HepG2 (cell line): ENCODE measurements around the gene HSD17B2. TPM values are rescaled to one million over a fixed set of nuclear protein-coding genes. Genes with fewer than 3 reads are reported as not detected.

ENCODE experiments used
- ARID5B ChIP-seq: IDR thresholded peaks from 2 replicates; pipeline ENCODE4 v1.4.0; 2020; ENCODE audit warnings: mild to moderate bottlenecking, missing genetic modification reagents
- ARNTL ChIP-seq: sonication (generic); formaldehyde crosslinking; IDR thresholded peaks from 2 replicates; pipeline ENCODE4 v1.4.0; 2020; ENCODE audit warnings: mild to moderate bottlenecking, missing genetic modification reagents
- ATF2 ChIP-seq: sonication (generic); formaldehyde crosslinking; IDR thresholded peaks from 2 replicates; pipeline ENCODE4 v1.4.0; 2020; ENCODE audit warnings: missing genetic modification reagents
- HOXA5 ChIP-seq: sonication (generic); formaldehyde crosslinking; IDR thresholded peaks from 2 replicates; pipeline ENCODE4 v1.4.0; 2020; ENCODE audit warnings: missing genetic modification reagents
- JUND ChIP-seq: sonication (generic); formaldehyde crosslinking; IDR thresholded peaks from 2 replicates; pipeline ENCODE4 v1.8.0; 2022; ENCODE audit warnings: mild to moderate bottlenecking, missing genetic modification reagents
- MTA3 ChIP-seq: sonication (generic); formaldehyde crosslinking; IDR thresholded peaks from 2 replicates; pipeline ENCODE4 v1.4.0; 2020; ENCODE audit warnings: missing genetic modification reagents
- SP2 ChIP-seq: sonication (generic); formaldehyde crosslinking; IDR thresholded peaks from 2 replicates; pipeline ENCODE4 v1.5.1; 2020; ENCODE audit warnings: mild to moderate bottlenecking, missing genetic modification reagents
- ZHX1 ChIP-seq: sonication (generic); formaldehyde crosslinking; IDR thresholded peaks from 2 replicates; pipeline ENCODE4 v1.8.1; 2022; ENCODE audit warnings: low read depth, mild to moderate bottlenecking, missing genetic modification reagents
- ZMYM3 ChIP-seq: sonication (generic); formaldehyde crosslinking; IDR thresholded peaks from 2 replicates; pipeline ENCODE4 v1.5.1; 2020; ENCODE audit warnings: mild to moderate bottlenecking, missing genetic modification reagents
- ZNF232 ChIP-seq: sonication (generic); formaldehyde crosslinking; IDR thresholded peaks from 2 replicates; pipeline ENCODE4 v1.4.0; 2020; ENCODE audit warnings: missing genetic modification reagents, borderline replicate concordance
- ZNF263 ChIP-seq: sonication (generic); formaldehyde crosslinking; IDR thresholded peaks from 2 replicates; pipeline ENCODE4 v1.4.0; 2020; ENCODE audit warnings: missing genetic modification reagents
- ZNF281 ChIP-seq: sonication (generic); formaldehyde crosslinking; IDR thresholded peaks from 2 replicates; pipeline ENCODE4 v1.4.0; 2020; ENCODE audit warnings: missing genetic modification reagents, borderline replicate concordance
- ZNF451 ChIP-seq: sonication (generic); formaldehyde crosslinking; IDR thresholded peaks from 2 replicates; pipeline ENCODE4 v1.5.0; 2020; ENCODE audit warnings: mild to moderate bottlenecking, missing genetic modification reagents
- ZNF570 ChIP-seq: sonication (generic); formaldehyde crosslinking; IDR thresholded peaks from 2 replicates; pipeline ENCODE4 v1.4.0; 2020; ENCODE audit warnings: mild to moderate bottlenecking, missing genetic modification reagents, borderline replicate concordance
- ZNF674 ChIP-seq: sonication (generic); formaldehyde crosslinking; IDR thresholded peaks from 2 replicates; pipeline ENCODE4 v1.5.0; 2020; ENCODE audit warnings: low read depth, mild to moderate bottlenecking, missing genetic modification reagents
- polyA plus RNA-seq, 8 experiments: library from polyadenylated mRNA; depleted of rRNA in 3 of 8; stranded (reverse) in 7 of 8; unstranded in 1 of 8; fragments of >200 nt; fragmentation: Illumina TruSeq in 4 of 8; extraction: Trizol in 4 of 8; gene quantifications; 2 replicates each; pipeline versions ENCODE4 v1.2.1 to v1.2.3, GENCODE V29; 2011 to 2016; ENCODE audit warnings: low read depth in 4 of 8, missing spikeins in 1 of 8, mixed read lengths in 1 of 8; ENCODE audit not compliant: insufficient read depth in 1 of 8
- total RNA-seq, 5 experiments: library from RNA; depleted of rRNA; stranded (reverse); fragments of >200 nt; fragmentation: Illumina TruSeq; extraction: Trizol; gene quantifications; 2 replicates each; pipeline ENCODE4 v1.2.3, GENCODE V29; 2016; ENCODE audit warnings: low read depth in 1 of 5
- TF ChIP-seq, protein P1 (sequence below): sonication (generic); formaldehyde crosslinking; conservative IDR thresholded peaks from 2 replicates; pipeline ENCODE4 v1.4.0; 2020; ENCODE audit warnings: mild to moderate bottlenecking, missing genetic modification reagents, moderate library complexity

Gene HSD17B2
- total and polyA plus RNA-seq, 2 of the 13 experiments (the other 11 are each of a cell fraction or from before 2014, with no cell fraction given), result 26.3 to 69.3 TPM

GRCh38 chr16:82044585-82044911 is 9.5 kb downstream of the HSD17B2 start (continued):
- peak; percentile 50; the same call in 1 of the 2 replicates for TF ChIP-seq ZNF281 (CRISPR knock-in tag)
- 0 out of 2 replicates have a peak, but pooled peaks have one; percentile 20 for TF ChIP-seq ZMYM3 (CRISPR knock-in tag)
- no peak for TF ChIP-seq ZHX1 (CRISPR knock-in tag)
- no peak for TF ChIP-seq ATF2 (CRISPR knock-in tag)
- 0 out of 2 replicates have a peak, but pooled peaks have one; percentile 11 for TF ChIP-seq SP2 (CRISPR knock-in tag)
- TF ChIP-seq, protein P1, sequence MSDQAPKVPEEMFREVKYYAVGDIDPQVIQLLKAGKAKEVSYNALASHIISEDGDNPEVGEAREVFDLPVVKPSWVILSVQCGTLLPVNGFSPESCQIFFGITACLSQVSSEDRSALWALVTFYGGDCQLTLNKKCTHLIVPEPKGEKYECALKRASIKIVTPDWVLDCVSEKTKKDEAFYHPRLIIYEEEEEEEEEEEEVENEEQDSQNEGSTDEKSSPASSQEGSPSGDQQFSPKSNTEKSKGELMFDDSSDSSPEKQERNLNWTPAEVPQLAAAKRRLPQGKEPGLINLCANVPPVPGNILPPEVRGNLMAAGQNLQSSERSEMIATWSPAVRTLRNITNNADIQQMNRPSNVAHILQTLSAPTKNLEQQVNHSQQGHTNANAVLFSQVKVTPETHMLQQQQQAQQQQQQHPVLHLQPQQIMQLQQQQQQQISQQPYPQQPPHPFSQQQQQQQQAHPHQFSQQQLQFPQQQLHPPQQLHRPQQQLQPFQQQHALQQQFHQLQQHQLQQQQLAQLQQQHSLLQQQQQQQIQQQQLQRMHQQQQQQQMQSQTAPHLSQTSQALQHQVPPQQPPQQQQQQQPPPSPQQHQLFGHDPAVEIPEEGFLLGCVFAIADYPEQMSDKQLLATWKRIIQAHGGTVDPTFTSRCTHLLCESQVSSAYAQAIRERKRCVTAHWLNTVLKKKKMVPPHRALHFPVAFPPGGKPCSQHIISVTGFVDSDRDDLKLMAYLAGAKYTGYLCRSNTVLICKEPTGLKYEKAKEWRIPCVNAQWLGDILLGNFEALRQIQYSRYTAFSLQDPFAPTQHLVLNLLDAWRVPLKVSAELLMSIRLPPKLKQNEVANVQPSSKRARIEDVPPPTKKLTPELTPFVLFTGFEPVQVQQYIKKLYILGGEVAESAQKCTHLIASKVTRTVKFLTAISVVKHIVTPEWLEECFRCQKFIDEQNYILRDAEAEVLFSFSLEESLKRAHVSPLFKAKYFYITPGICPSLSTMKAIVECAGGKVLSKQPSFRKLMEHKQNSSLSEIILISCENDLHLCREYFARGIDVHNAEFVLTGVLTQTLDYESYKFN (CRISPR knock-in tag), result no peak
- no peak for TF ChIP-seq MTA3 (CRISPR knock-in tag)
- no peak for TF ChIP-seq ARNTL
- no peak for TF ChIP-seq ZNF232 (CRISPR knock-in tag)
- no peak for TF ChIP-seq JUND (CRISPR knock-in tag)
- TF ChIP-seq ZNF451 (CRISPR knock-in tag), result no peak
- TF ChIP-seq ZNF263 (CRISPR knock-in tag), result no peak
- no peak for TF ChIP-seq ZNF570 (CRISPR knock-in tag)
- TF ChIP-seq ZNF674 (CRISPR knock-in tag), result no peak
- TF ChIP-seq ARID5B, result no peak
- no peak for TF ChIP-seq HOXA5 (CRISPR knock-in tag)
